ENCODE data around the gene FAM204A.
A peak's percentile ranks its signal among the peaks of the same experiment; 100 is the strongest.

Gene FAM204A

DNA sequence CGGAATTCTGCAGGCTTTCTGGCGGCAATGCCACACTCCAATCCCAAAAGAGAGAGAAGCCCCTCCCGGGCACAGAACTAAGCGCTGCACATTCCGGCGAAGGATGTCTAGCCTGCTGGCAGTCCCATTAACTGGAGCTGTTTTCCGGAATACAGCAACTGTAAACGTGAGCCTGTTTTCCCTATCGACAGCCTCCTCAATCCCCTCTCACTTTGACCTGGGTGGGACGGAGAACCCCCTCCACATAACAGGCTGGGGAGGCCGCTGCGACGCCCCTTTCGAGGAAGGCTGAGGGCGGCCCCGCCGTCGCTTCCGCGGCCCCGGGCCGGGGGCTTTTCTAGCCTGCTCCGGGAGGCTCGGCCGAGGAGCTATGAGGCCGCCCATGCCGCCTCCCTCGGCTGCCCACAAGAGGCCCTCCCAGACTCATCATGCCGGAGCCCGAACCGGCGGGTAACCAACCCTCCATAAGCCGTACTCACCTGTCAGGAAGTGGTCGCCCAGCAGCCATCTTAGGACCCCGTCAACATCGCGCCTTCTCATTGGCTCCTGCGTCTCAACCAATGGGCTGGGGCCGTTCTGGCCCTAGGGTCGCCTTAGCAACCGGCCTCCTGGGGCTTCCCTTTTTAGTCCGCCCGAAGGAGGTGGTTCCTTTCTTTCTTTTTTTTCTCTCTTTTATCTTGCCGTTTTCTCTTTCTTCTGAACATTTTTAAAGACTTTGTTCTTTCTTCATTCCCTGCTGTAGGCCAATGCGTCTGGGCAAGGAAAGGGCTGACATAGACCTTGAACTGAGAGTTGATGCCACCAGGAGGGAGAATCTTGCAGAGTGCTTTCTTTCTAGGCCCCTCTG, at the start of gene FAM204A:
TSS of gene FAM204A (minus strand) at position 534 of the 847 bp plus-strand sequence. CDS start 5,909 bp downstream, outside the sequence.
- DNase-seq = peak; percentile 97

GRCh38 chr10:118383699-118384098, 41.6 kb upstream of the FAM204A start:
- no peak for DNase-seq

DNA sequence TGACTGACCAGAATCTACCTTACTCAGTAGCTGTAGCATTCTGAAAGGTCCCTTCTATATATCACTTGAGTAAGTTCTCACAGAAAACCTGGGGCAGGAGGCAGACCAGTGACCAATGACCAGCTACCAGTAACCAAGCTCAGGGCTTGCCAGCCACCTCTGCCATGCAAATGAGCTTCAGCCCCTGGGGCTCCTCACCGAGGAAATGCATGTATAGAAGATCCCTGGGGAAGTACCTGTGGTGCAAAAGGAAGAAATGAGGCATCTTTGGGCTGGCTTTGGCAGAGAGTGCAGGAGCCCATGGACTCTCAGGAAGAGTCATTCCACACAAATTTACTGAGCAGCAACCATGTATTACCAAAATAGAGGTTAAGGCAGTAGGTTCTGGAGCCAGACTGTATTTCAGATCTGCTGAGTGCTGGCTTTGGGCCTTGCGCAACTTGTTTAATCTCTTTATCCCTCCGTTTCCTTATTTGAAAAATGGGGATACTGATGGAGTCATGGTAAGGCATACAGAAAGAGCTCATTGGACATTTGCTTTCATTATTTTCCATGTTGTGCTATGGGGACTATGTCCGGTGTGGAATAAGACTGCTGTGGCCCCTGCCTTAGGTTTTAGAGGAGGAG, 41.1 kb upstream of the FAM204A start:
- DNase-seq = no peak

DNA sequence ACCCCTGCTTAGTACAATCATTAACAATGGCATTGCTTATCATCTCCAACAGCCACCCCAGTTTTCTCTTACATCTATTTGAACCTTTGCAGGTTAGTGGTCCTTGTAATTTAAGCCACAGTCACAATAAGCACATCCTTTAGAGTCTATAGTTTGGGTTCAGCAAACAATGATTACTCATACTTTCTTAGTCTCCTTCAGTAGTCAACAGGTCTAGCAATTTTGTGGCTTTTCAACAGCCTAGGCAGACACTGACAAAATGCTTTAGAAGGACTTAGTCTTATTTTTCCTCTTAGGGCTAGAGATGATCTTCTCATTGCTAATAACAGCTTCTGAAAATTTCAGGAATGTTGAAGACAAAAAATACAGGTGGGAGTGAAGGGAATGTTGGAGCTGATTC, 32.3 kb upstream of the FAM204A start:
- no peak for DNase-seq

GRCh38 chr10:118373786-118374185, 31.7 kb upstream of the FAM204A start:
- no peak for DNase-seq

- no peak for DNase-seq
Observed at GRCh38 chr10:118370499-118370898, 28.4 kb upstream of the FAM204A start.

DNA sequence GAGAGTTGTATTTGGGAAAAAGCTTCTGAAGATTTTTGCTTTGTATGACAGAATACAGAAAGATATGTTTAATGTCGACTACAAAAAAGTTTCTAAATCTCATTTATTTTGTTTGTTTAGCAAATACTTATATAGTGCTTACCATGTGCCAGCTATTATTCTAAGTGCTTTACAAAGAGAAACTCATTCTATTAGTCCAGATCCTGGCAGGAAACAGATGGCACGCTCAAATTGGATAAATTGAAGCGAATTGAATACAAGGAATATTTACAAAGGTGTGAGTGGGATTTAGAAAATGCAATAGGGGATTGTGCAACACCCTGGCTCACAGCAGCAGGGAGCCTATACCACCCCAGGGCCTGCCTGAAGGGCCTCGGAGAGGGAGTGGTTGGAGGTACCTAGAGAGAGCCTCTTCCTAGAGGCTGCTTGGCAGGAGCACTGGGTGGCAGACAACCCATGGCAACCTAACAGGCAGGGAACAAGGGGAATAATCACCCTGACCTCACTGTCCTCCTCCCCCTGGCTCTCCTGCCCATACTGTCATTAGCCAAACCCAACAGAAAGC, 27.6 kb upstream of the FAM204A start:
- DNase-seq = no peak

- DNase-seq = no peak
Observed at GRCh38 chr10:118365702-118366101, 23.6 kb upstream of the FAM204A start.

DNA sequence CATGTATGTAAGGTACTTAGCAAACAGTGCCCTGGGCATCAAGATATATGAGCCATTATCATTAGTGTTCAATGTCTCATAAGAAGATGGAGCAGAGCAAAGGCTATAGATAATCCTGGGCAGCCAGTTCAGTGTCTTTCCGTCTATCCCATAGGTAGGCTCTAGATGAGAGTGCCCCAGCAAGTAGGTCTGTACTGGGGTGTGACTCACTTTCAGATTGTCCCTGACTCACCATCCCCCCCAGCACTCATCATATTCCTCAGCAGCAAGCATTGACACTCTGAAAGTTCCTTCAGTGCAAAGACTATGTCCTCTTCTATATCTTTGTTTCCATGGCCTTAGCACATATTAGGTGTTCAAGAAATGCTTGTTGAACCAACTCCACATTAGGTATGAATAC, 20.0 kb upstream of the FAM204A start:
- no peak for DNase-seq

DNA sequence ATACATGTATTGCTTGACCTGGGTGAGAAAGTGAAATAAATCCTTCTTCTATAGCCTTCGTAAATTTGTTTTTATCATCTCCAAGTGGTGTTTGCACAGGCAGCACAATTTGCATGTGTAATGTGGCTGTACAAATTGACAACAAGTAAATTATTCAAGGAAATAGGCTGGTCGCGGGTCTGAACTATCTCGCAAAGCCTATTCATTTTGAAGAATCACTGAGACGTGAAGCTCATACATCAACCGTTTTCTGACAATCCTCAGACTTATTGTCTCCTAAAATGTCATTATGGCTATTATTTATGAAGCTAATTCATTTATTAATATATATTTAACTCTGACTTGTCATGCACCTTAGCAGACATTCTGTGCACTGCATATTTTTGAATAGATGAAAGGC, 16.2 kb upstream of the FAM204A start:
- DNase-seq = no peak

- no peak for DNase-seq
Observed at GRCh38 chr10:118357841-118358240, 15.7 kb upstream of the FAM204A start.

DNA sequence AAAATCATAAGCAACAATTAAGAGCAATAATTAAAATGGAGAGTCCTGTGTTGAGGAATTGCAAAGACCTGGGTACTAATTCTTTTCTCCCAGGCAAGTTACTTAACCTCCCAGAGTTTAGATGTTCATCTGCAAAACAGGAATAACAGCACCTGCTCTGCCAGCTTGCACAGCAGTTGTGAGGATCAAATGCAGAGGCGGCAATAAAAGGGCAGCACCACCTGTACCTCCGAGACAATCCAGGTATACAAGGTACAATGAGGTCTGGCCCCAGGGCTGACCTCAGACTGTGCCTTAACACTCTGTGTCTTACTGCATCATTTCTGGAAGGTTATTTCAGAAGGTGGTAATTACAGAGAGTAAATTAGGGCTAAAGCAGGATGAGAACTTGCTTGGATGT, 14.5 kb upstream of the FAM204A start:
- no peak for DNase-seq

DNA sequence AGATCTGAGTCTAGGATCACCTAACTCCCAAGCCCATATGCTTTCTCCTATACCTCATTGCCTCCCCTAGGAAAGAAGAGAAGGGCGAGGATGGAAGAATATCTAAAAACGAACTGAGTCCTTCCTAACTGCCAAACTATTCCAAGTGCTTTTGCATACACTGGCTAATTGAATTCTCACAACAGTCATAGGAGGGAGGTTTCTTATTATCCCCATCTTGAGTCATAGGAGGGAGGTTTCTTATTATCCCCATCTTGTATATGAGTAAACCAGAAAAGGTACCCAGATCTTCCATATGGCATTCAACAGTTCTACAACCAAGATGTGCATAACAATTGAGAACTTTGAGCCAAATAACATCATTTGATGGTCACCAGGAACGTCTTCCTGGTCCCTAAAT, 13.1 kb upstream of the FAM204A start:
- no peak for DNase-seq

GRCh38 chr10:118349235-118349634, 7.1 kb upstream of the FAM204A start:
- DNase-seq = peak; percentile 25

- no peak for DNase-seq
Observed at GRCh38 chr10:118343549-118343948, 1.4 kb upstream of the FAM204A start.

GRCh38 chr10:118343115-118343514, 991 bp upstream of the FAM204A start:
- DNase-seq = no peak

DNA sequence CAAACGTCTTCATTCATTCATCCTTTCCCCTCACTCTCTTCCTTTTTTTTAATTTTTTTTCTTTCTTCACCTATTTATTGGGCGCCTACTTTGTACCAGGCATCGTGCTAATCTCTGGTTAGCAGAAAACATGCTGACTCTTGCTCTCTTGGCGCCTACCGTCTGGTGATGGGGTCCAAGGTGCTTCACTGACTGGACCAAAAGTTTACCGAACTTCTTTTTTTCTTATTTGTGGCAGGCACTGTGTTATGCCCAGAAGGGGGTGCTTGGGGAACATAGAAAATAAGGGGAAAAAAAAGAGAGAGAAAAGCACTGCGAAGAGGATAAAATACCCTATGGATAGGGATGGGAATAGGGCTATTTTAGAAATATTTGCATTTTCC, 505 bp upstream of the FAM204A start:
- DNase-seq = no peak

GRCh38 chr10:118340486-118340885, 1.6 kb downstream of the FAM204A start:
- peak; percentile 58 for DNase-seq

- peak; percentile 4 for DNase-seq
Observed at GRCh38 chr10:118339111-118339510, 3.0 kb downstream of the FAM204A start.

- DNase-seq = no peak
Observed at GRCh38 chr10:118337356-118337755, 4.8 kb downstream of the FAM204A start.

- DNase-seq = no peak
Observed at GRCh38 chr10:118333871-118334270, 8.3 kb downstream of the FAM204A start.

DNA sequence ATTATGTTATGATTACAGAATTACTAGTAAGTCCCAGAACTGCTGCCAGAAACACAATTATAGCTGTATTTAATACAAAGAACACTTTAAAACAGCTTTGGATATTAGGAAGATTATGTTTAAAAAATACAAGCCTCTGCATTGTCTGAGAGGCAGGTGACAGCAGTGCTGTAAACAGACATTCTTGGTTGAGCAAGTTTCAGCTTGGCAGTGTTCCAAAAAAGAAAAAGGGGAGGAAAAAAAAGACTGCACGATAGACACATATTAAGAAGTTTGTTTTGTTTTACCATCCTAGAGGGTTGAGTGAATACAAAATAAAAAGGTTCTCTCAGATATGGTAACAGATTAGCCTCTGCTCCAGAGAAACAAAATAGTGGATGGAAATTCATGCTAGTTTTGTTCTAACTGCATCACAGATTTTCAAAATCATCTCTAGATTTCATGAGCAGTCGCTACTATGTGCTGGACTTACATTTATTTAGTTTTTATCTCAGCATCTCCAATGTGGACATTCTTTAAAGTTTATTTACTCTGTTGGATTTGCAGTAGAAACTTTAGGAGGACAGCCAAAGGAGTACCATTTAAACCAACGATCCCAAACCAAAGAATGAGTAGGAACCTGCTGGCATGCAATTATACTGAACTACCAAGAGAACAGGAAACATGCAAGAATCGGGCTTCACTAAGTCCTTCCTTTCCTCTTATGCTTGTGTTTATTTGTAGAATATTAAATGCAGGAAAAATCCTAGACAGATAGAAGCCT, 9.0 kb downstream of the FAM204A start:
- DNase-seq = peak; percentile 53

DNA sequence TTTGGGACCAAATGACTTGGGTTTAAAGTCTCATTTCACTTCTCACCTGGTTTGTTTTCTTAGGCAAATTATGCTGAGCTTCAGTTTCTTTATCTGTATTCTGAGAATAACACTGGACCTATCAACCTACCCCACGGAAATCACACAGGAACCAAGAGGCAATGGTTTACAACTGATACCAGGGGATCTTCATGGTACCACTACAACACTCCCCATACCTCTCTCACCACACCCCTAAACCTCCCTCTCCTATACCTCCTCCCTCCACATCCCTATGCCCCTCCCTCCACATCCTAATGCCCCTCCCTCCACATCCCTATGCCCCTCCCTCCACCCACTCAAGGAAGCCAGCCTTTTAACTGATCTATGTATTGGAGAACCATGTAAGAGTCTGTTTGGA, 9.9 kb downstream of the FAM204A start:
- peak; percentile 70 for DNase-seq
